22Rv1 (cell line): Measurements from ENCODE around the gene CHAD.

Source experiments
- CTCF ChIP-seq: fragments of 450-650 bp; IDR thresholded peaks from 2 replicates; pipeline ENCODE4 v1.5.1; 2017; ENCODE audit warnings: mild to moderate bottlenecking
- ZFX ChIP-seq: fragments of 450-650 bp; IDR thresholded peaks from 2 replicates; pipeline ENCODE4 v1.6.1; 2017; ENCODE audit warnings: antibody characterized with exemption, borderline replicate concordance

GRCh38 chr17:50517011-50517410 is 48.3 kb upstream of the CHAD start:
- TF ChIP-seq CTCF (no peak), ZFX (no peak)
